ENCODE results near the gene QSOX2.

The QSOX2 gene

DNA sequence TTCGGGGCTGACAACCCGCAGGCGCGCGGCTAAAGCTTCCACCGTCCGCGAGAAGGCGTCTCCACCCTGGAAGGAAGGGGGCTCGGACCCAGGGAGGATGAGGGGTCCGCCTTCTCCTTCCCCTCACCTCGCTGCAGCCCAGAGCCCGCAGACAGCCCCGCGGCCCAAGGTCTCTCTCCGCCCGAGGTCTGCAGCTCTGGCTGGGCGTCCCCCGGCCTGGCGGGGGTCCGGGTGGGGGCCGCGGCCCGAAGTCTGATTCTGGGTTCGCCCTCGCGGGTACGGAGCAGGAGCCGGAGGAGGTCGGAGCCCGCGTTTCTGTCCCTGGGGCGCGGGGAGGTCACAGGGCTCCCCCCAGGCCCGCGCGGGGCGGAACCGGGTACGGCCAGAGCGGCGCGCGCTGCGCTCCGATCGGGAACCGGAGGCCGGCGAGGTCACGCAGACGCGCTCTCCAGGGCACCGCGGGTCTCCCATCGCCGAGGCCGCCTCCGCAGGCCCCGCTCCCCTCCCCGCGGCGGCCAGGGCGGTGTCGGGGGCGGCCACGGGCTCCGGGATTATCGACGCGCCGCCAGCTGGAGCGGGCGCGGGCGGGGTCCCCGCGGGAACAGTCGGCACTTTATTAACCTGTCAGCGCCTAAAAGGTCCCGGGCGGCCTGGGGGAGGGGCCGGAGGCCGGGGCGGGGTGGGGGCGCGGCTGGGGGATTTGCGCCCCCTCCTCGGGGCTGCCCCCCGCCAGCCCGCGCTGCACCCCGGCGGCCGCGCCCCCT, 52.3 kb downstream of the QSOX2 start:
- no peak for TF ChIP-seq POLR2A (IDR thresholded peaks at IDR 0.05; ENCODE audit: low read depth, low read length)
- DNase-seq (ENCODE audit: insufficient read length, low spot score) (no peak), FAIRE-seq (no peak)

DNA sequence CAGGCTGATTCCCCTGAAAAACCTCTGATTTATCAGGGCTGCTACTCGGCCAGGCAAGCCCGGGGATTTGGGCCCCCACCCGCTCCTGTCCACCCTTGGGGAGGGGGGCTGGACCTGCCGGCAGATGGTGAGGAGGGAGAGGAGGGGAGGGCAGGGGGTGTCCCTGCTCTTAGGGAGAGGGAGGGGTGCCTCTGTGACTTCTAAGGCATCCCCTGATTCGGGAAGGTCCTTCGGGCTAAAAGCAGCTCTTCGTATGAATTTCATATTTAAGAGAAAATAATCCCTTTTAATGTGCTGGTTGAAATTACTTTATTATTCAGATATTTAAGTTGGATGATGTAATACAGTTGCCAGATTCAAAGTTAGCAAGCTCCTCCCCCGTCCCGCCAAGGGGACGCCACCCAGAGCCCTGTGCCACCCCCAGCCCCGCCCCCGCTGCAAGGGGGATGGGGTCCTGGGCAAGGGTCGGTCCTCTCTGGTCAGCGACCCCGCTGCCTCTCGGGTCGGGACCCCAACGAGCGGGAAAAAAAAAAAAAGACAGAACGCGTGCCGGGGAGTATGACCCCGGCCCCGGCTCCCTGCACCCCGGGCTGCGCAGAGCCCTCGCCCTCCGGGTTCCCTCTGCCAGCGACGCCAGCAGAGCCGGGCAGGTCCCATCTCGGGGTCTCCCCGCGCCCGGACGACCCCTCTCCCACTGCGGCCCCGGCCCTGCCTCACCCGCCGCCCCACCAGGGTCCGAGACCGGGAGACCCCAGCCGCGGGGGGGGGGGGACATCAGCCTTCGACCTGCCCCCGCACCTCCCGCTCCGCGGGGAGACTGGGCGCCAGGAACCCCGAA, 53.1 kb downstream of the QSOX2 start:
- TF ChIP-seq POLR2A (IDR thresholded peaks at IDR 0.05; ENCODE audit: low read depth, low read length): no peak
- FAIRE-seq: no peak
- no peak for DNase-seq (ENCODE audit: insufficient read length, low spot score)

DNA sequence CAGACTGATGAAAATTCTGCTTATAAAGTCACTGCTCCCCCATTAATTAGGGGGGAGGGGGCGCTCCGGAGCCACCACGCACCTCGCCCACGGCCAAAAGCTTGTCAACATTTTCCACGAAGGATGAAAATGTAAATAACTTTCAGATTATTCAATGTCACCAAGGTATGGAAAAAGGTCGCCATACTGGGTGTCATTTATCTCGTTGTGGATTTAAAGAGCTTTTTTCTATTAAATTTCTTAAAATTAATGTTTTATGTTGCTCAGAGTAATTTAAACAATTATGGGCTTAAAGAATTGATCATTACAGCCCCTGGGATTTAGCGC, 53.7 kb downstream of the QSOX2 start:
- FAIRE-seq (no peak), DNase-seq (ENCODE audit: insufficient read length, low spot score) (no peak)
- TF ChIP-seq POLR2A (IDR thresholded peaks at IDR 0.05; ENCODE audit: low read depth, low read length): no peak

DNA sequence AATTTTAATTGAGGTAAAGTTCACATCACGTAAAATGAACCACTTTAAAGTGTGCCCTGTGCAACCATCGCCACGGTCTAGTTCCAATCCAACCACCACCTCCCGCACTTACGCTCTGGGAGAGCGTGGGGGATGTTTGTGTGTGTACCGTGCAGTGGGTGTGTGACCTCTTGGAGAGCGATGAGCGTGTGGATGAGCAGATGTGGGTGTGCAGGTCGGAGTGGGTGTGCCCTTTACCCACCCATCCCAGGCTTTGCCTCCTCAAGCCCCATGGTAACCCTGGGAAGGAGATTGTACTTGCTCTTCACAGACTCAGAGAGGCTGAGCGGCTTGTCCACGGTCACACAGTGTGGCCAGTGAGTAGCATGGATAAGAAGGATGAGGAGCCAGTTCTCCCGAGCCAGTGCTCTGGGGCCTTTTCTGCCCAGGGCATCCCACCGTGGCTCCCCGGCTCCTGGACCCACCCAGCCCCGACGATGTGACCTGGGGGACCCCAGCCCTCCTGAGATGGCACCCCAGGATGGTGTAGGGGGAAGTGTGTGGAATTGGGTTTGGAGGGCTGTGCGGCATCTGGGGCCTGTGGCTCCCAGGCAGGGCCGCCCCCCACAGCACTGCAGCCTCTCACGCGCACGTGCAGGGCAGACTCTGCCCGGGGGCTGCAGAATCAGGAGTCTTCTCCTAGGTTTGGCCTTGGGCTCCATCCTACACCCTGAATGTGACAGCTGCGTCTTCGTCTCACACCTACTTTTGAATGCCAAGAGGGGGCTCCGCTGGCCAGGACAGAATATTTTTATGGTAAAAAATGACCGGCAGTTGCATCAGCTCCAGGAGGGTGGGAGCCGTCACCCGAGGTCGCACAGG, 54.3 kb downstream of the QSOX2 start:
- no peak for TF ChIP-seq POLR2A (IDR thresholded peaks at IDR 0.05; ENCODE audit: low read depth, low read length)
- FAIRE-seq: no peak
- DNase-seq (ENCODE audit: insufficient read length, low spot score): no peak

DNA sequence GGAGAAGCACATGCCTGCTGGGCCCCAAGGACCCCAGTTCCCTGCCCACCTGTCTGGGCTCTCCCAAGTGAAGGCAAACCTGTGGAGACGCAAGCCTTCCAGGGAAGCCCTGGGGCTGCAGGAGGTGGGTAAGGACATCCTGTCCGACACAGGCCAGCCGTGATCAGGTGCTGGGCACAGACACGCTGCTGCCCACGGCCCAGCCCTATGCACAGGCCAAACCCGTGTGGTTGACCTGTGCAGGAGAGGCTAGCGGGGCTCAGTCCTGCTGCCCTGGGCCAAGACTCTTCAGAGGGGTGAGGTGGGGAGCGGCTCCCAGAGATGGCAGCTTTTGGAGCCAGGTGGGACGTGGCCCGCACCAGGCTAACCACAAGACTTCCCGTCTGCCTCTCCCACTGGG, 55.0 kb downstream of the QSOX2 start:
- TF ChIP-seq POLR2A (IDR thresholded peaks at IDR 0.05; ENCODE audit: low read depth, low read length): no peak
- DNase-seq (ENCODE audit: insufficient read length, low spot score) (no peak), FAIRE-seq (no peak)

DNA sequence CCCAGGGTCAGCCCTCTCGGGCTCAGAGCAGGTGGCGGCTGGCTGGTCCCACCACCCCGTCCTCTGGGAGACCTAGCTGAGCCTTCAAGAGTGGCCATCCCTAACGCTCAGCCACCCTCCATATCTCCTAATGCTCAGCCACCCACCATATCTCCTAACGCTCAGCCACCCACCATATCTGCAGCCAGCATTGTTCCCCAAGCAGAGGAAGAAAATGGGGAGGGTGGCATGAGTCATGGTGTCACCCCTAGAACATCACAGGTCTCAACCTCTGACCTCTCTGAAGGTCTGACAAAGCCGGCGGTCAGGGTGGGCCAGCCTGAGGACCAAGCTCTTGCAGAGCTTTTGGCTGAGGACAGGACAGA, 55.4 kb downstream of the QSOX2 start:
- no peak for DNase-seq (ENCODE audit: insufficient read length, low spot score)

DNA sequence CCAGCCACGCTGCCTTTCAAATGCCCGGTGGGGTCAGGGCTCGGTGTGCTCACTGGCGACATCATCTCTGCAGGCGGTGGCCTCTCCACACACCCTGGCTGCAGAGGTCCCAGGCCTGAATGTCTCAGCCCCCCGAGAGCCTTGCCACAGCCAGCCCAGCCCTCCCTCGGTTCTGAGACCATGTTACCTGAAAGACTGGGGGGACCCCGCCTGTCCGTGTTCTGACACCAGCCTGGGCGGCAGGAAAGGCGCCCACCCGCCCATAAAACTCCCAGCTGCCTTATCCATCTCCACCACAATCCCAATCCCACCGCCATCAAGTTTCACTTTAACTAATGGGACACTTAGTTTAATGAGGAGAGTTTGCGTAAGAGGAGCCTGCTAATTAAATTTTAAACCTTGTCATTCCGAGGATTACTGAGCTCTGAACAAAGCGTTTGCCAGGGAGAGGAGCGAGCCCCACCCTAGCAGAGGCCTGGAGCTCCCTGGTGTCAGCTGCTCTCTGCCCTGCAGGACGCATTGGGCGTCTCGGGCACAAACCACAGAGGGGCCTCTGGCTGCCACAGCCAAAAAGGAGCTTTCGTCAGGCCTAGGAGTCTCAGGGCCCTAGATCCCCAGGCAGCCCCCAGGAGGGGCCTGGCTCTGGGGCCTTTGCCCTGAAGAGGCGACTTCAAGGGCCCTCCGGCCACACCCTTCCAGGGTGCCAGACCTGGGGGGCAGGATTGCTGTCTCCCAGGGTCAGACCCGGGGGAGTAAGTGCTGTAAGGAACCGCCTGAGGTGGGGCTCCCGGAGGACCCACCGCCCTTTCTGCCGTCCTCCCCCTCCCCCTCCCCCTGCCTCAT, 56.0 kb downstream of the QSOX2 start:
- TF ChIP-seq POLR2A (IDR thresholded peaks at IDR 0.05; ENCODE audit: low read depth, low read length): no peak
- FAIRE-seq (no peak), DNase-seq (ENCODE audit: insufficient read length, low spot score) (no peak)

More for the DNA sequence above, 55.4 kb downstream of the QSOX2 start:
- no peak for TF ChIP-seq POLR2A (IDR thresholded peaks at IDR 0.05; ENCODE audit: low read depth, low read length)
- FAIRE-seq: no peak

DNA sequence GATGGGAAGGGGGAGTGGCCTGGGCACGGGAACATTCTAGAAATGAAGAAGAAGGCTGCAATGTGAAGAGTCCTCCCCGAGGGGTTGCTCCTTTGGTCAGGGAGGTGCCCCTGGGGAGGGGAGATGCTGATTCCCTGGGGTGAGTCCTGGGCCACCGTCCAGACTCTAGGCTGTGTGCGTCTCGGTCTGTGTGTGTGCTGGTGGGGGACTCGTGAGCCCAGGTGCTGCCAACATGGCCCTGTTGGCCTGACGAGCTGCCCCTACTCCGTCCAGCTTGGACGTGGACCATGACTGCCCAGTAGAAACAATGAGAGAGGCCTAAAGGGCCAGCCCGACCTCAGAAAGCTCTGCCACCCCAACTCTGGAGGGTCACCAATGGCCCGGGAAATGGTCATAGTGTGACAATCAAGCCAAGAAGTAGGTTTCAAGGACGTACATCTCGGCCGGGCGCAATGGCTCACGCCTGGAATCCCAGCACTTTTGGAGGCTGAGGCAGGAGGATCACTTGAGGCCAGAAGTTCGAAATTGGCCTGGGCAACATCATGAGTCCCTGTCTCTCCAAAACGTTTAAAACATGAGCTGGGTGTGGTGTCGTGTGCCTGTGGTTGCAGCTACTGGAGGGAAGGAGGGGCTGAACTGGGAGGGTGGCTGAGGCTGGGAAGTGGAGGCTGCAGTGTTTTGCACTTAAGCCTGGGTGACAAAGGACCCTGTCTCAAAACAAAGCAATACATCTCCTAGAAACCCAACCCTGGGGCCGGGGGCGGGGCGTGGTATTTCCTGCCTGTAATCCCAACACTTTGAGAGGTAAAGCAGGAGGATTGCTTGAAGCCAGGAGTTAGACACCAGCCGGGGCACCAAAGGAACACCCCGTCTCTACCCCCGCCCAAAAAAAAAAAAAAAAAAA, 57.7 kb downstream of the QSOX2 start:
- no peak for DNase-seq (ENCODE audit: insufficient read length, low spot score)
- no peak for TF ChIP-seq POLR2A (IDR thresholded peaks at IDR 0.05; ENCODE audit: low read depth, low read length)
- no peak for FAIRE-seq

DNA sequence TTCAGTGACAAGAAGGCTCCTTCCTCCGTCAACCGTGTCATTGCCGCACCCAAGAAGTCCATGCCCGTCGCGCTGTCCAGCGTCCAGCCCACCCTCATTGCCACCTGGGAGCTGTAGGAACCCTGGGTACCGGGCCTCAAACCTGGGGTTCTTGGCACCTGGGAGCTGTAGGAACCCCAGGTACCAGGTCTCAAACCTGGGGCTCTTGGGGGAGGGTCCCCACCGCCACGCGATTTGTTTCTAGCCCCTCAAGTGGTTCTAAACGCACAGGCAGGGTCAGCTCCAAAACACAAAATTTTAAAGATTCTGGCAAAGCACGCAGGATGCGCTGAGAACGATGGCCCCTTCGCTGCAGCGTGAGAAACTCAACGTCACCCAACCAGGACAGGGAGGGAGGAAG, 58.4 kb downstream of the QSOX2 start:
- FAIRE-seq: no peak
- TF ChIP-seq POLR2A (IDR thresholded peaks at IDR 0.05; ENCODE audit: low read depth, low read length): no peak
- no peak for DNase-seq (ENCODE audit: insufficient read length, low spot score)

DNA sequence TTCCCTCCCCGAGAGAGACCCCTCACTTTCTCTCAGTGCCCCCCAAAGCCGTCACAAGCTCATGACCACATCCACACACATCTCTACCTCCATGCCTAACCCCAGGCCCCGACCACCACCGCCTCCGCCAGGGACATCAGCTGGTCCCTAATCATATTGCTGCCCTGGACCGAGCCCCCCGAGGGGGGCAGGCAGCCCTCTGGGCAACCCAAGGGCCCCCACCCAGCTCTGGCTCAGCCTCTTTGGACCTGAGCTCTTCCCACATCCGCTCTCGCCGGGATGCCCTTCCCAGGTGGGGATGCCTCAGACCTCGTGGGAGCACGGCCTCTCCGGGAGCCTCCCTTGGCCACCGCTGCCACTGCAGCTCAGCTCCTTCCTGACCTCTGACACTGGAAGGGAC, 59.2 kb downstream of the QSOX2 start:
- DNase-seq (ENCODE audit: insufficient read length, low spot score) (no peak), FAIRE-seq (no peak)
- TF ChIP-seq POLR2A (IDR thresholded peaks at IDR 0.05; ENCODE audit: low read depth, low read length): no peak

DNA sequence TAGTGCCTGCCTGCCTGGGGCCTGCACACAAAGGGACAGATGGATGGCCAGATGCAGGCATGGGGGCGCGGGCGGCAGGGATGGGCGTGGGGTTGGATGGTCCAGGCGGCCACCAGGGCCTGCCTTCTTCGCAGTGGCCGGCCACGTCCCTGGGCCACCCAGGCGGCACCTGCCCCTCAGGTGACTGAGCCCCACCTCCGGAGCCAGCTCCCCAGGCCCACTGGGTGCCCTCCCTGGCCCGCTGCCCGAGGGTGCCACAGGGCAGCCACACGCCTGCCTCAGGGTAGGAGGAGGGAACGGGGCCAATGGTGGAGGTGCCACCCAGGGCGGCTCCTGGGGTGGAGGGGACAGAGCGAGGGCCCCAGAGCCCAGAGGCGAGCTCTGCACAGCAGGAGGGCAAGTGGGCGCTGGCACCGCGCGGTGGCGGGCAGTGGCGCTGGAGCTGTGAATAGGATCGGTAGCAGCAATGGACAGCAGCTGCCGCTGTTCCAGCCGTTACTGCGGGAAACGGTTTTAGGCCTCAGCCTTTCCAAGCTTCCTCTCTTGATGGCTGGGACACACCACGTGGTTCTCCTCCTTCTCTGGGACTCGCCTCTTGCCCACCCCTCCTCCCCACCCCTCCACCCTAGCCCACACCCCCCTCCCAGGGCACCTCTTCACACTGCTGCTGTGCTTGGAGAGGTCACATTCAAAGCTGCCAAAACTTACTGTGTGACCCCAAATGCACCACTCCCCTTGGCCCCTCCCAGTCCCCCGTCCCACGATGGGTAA, 59.8 kb downstream of the QSOX2 start:
- FAIRE-seq (no peak), DNase-seq (ENCODE audit: insufficient read length, low spot score) (no peak)
- TF ChIP-seq POLR2A (IDR thresholded peaks at IDR 0.05; ENCODE audit: low read depth, low read length): no peak

DNA sequence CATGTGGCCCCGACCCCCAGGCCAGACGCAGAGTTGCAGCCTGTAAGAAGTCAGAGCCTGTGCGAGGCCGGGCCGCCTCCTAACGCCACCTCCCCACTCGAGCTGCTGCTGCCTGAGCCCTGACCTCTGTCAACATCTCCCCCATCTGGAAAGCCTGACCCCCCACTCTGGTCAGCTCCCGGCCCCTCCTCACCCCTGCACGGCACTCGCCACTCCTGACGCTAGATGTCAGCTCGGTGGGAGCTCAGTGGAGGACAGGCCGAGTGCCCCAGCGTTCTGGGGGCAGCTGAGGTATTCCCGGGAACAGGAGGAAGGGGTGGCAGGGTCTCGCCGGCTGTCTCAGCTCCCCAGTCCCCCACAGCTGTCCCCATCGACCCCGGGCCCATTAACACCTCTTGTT, 60.5 kb downstream of the QSOX2 start:
- TF ChIP-seq POLR2A (IDR thresholded peaks at IDR 0.05; ENCODE audit: low read depth, low read length): no peak
- no peak for FAIRE-seq

More for the DNA sequence above, 60.5 kb downstream of the QSOX2 start:
- no peak for DNase-seq (ENCODE audit: insufficient read length, low spot score)

Data from H54 (cell line).